Stomach (tissue), 9 donors: Measurements from ENCODE around the gene TOB2. TPM values are rescaled to one million over a fixed set of nuclear protein-coding genes. Genes with fewer than 3 reads are reported as not detected.
A peak's percentile ranks its signal among the peaks of the same experiment; 100 is the strongest.
"Not testable (repeated sequence)": the region's sequence is repeated elsewhere in the genome, so short reads cannot be mapped to it uniquely, and the experiment has no call there.

Source experiments
- DNase-seq, 2 donors: peaks; one replicate each; pipeline versions ENCODE4 v3.0.0 to v3.0.0-alpha.2; 2013 to 2019
- H3K27ac ChIP-seq, 5 donors: fragments of 200-600 bp in 4 of 5; sonication (generic) in 4 of 5; one replicate each; pipeline ENCODE4 v1.5.1; 2013 to 2019; ENCODE audit warnings: mild to moderate bottlenecking in 1 of 5, moderate library complexity in 1 of 5
- H3K27me3 ChIP-seq, 3 donors: fragments of 200-600 bp; sonication (generic); one replicate each; pipeline ENCODE4 v1.5.1; 2017 to 2019; ENCODE audit warnings: mixed run types in 1 of 3
- H3K36me3 ChIP-seq, 4 donors: fragments of 200-600 bp; sonication (generic); 1 replicate in 3 of 4; 2 replicates in 1 of 4; pipeline ENCODE4 v1.5.1; 2016 to 2019
- H3K4me1 ChIP-seq, 4 donors: fragments of 200-600 bp; sonication (generic); one replicate each; pipeline ENCODE4 v1.5.1; 2016 to 2019
- H3K4me3 ChIP-seq, 4 donors: fragments of 200-600 bp; sonication (generic) in 3 of 4; one replicate each; pipeline ENCODE4 v1.5.1; 2016 to 2019; ENCODE audit warnings: mild to moderate bottlenecking in 1 of 4
- H3K9me3 ChIP-seq, 4 donors: fragments of 200-600 bp; sonication (generic); one replicate each; pipeline ENCODE4 v1.5.1; 2016 to 2019
- CTCF ChIP-seq, 7 experiments: fragments of 450-650 bp in 4 of 7; fragments of 200-600 bp in 3 of 7; sonication (generic) in 3 of 7; IDR thresholded peaks; one replicate each; pipeline ENCODE4 v1.5.1; 2016 to 2019; ENCODE audit warnings: antibody characterized with exemption in 7 of 7, control low read depth in 2 of 7, mild to moderate bottlenecking in 1 of 7
- EP300 ChIP-seq: sonication (generic); formaldehyde crosslinking; IDR thresholded peaks from one replicate; pipeline ENCODE4 v1.6.1; 2017; ENCODE audit warnings: antibody characterized with exemption
- POLR2A ChIP-seq, 4 donors: fragments of 450-650 bp; IDR thresholded peaks; one replicate each; pipeline ENCODE4 v1.6.1; 2016; ENCODE audit warnings: antibody characterized with exemption in 4 of 4, control low read depth in 2 of 4, mild to moderate bottlenecking in 1 of 4, moderate library complexity in 1 of 4
- POLR2AphosphoS5 ChIP-seq, 3 donors: sonication (generic); formaldehyde crosslinking; IDR thresholded peaks; one replicate each; pipeline ENCODE4 v1.6.1; 2016; ENCODE audit warnings: antibody characterized with exemption in 3 of 3
- WGBS, 5 donors: extraction: QIAGEN DNeasy Blood & Tissue Kit in 3 of 5; methylation state at CpG; one replicate each; pipeline versions ENCODE4 v1.1.5 to v1.1.7; 2013 to 2018; 5-methylcytosine and 5-hydroxymethylcytosine counted together
- intact Hi-C: fragments of 100-400 bp; cut with DNase I; formaldehyde crosslinking; loops from one replicate; pipeline ENCODE4 v1.15.1; 2023; ENCODE audit warnings: low total_unique reads
- polyA plus RNA-seq, 3 donors: library from polyadenylated mRNA; stranded (reverse); fragments of 200-250 nt; gene quantifications; one replicate each; pipeline ENCODE4 v1.2.3, GENCODE V29; 2013
- total RNA-seq, 5 donors: library from RNA; depleted of rRNA; stranded (reverse); fragments of >200 nt; gene quantifications; one replicate each; pipeline versions ENCODE4 v1.1.0 to v1.2.3, GENCODE V29; 2014 to 2016
- donor health status: healthy with polysubstance abuse.
- donor health status: Bipolar disorder and iron deficiency.
- donor health status: healthy.

TOB2 gene
- total and polyA plus RNA-seq, 8 donors = 11.0 to 42.4 (median 24.5) TPM

GRCh38 chr22:41445129-41446056, 1.2 kb downstream of the TOB2 start:
- Histone ChIP-seq H3K36me3 (peaks cover 6 to 26% (median 22%) of the 10 kb centered on the region in 4 donors), H3K9me3 (no peaks in the 10 kb centered on the region), H3K4me3 (peak overlapping the region; percentile 93 to 100 (median 95)), H3K4me1 (peaks cover 13 to 49% (median 42%) of the 10 kb centered on the region in 4 donors), H3K27me3 (no peaks in the 10 kb centered on the region), H3K27ac (peak overlapping the region; percentile 98 to 100 (median 100))
- intact Hi-C loops = no loop called here
- DNase-seq = peak; percentile 32 to 59
- TF ChIP-seq EP300 = no peak
- no peak for TF ChIP-seq CTCF (IDR thresholded peaks at IDR 0.05)
- TF ChIP-seq POLR2AphosphoS5 (IDR thresholded peaks at IDR 0.05) = no peak
- no peak for TF ChIP-seq POLR2A (IDR thresholded peaks at IDR 0.05)
- WGBS, 5 donors = 0 to 1% (median 0%) methylated on average over 20 to 22 of the region's 22 CpGs

- Histone ChIP-seq H3K27ac (peak overlapping the region; percentile 98 to 100 (median 100)), H3K9me3 (no peaks in the 10 kb centered on the region), H3K36me3 (peaks cover 6 to 29% (median 27%) of the 10 kb centered on the region in 4 donors), H3K4me1 (peaks cover 16 to 56% (median 45%) of the 10 kb centered on the region in 4 donors), H3K27me3 (no peaks in the 10 kb centered on the region), H3K4me3 (peak overlapping the region; percentile 93 to 100 (median 95))
- intact Hi-C loops = no loop called here
- DNase-seq = peak; percentile 92 to 99
- TF ChIP-seq POLR2AphosphoS5 (IDR thresholded peaks at IDR 0.05) (peak; percentile 81 to 94 (median 83)), EP300 (no peak), POLR2A (IDR thresholded peaks at IDR 0.05) (peak in 1 of 4 donors; percentile 11), CTCF (IDR thresholded peaks at IDR 0.05) (no peak)
- 0 to 1% (median 1%) methylated on average over 33 to 35 of the region's 35 CpGs for WGBS, 5 donors
Observed at GRCh38 chr22:41444360-41445128, 2.1 kb downstream of the TOB2 start.

- WGBS, 5 donors = 40 to 71% (median 63%) methylated on average over 2 of the region's 2 CpGs
- Histone ChIP-seq H3K9me3 (no peaks in the 10 kb centered on the region), H3K36me3 (peaks cover 6 to 45% (median 41%) of the 10 kb centered on the region in 4 donors), H3K27me3 (no peaks in the 10 kb centered on the region), H3K27ac (peak overlapping the region in 4 of 5 donors; percentile 56 to 100 (median 99)), H3K4me1 (peaks cover 26 to 57% (median 46%) of the 10 kb centered on the region in 4 donors), H3K4me3 (peak overlapping the region in 1 of 4 donors; percentile 9)
- no peak for DNase-seq
- intact Hi-C loops = no loop called here
- TF ChIP-seq POLR2A (IDR thresholded peaks at IDR 0.05) = no peak
- no peak for TF ChIP-seq POLR2AphosphoS5 (IDR thresholded peaks at IDR 0.05)
- TF ChIP-seq CTCF (IDR thresholded peaks at IDR 0.05) = no peak
- no peak for TF ChIP-seq EP300
Observed at GRCh38 chr22:41442240-41442792, 4.3 kb downstream of the TOB2 start.

GRCh38 chr22:41440511-41440910, 6.1 kb downstream of the TOB2 start:
- intact Hi-C loops, H3K4me3 ChIP-seq, DNase-seq, H3K9me3 ChIP-seq, H3K27me3 ChIP-seq: not testable (repeated sequence)
- H3K27ac ChIP-seq = peak overlapping the region in 2 of 5 donors; percentile 11 to 100
- peaks cover 24 to 63% (median 59%) of the 10 kb centered on the region in 4 donors for H3K36me3 ChIP-seq
- 77 to 79% (median 79%) methylated on average over 5 of the region's 5 CpGs for WGBS, 5 donors
- H3K4me1 ChIP-seq = peaks cover 38 to 76% (median 57%) of the 10 kb centered on the region in 4 donors
